NB4 (cell line): ENCODE data around the gene TPPP2.

Experiments
- DNase-seq: peaks from one replicate; pipeline ENCODE4 v3.0.0; 2010; ENCODE audit warnings: low read depth
- H3K4me3 ChIP-seq: one replicate; pipeline ENCODE4 v1.5.1; 2011; ENCODE audit warnings: mild to moderate bottlenecking, low read depth, low read length, moderate library complexity
- MYC ChIP-seq: IDR thresholded peaks from 2 replicates; pipeline ENCODE4 v1.6.1; 2011; ENCODE audit warnings: low read depth, low read length
- POLR2A ChIP-seq: IDR thresholded peaks from 2 replicates; pipeline ENCODE4 v1.6.1; 2011; ENCODE audit warnings: mild to moderate bottlenecking; ENCODE audit not compliant: insufficient read length; ENCODE audit errors: extremely low read depth
- TF ChIP-seq, protein P1 (sequence below): IDR thresholded peaks from one replicate; pipeline ENCODE4 v1.5.1; 2012; ENCODE audit warnings: low read depth, low read length
- TF ChIP-seq, protein P2 (sequence below): IDR thresholded peaks from 2 replicates; pipeline ENCODE4 v1.6.1; 2011; ENCODE audit warnings: low read depth, low read length

The TPPP2 gene

DNA sequence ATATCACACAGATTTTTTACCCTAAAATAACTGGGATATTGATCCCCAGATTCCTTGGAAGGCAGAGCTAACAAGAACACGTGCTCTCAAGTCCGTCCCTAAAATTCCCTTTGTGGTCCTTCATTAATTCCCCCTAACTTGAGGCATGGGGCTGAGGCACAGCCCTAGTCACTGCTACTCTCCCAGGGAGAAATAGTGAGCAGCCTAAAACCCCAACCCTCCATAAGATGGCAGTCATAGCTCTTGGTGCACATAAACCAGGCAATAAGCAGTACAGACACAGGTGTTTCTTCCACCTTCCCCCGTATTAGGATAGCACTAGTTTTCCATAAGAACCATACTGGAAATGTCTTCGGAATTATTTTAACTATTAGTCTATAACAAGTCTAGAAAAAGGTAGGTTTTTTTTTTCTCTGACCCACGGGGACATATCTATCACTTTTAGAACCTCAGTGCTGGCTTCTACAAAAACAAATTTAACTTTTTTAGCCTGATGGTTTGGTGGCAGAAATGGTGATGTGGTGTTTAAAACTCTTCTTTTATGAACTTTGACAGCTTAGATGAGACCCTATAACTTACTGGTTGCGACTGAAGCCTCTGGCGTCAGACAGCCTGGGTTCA is 37.0 kb downstream of the TPPP2 start:
- DNase-seq = peak; percentile 31
- H3K4me3 ChIP-seq = no peak overlapping the region
- TF ChIP-seq, protein P1, sequence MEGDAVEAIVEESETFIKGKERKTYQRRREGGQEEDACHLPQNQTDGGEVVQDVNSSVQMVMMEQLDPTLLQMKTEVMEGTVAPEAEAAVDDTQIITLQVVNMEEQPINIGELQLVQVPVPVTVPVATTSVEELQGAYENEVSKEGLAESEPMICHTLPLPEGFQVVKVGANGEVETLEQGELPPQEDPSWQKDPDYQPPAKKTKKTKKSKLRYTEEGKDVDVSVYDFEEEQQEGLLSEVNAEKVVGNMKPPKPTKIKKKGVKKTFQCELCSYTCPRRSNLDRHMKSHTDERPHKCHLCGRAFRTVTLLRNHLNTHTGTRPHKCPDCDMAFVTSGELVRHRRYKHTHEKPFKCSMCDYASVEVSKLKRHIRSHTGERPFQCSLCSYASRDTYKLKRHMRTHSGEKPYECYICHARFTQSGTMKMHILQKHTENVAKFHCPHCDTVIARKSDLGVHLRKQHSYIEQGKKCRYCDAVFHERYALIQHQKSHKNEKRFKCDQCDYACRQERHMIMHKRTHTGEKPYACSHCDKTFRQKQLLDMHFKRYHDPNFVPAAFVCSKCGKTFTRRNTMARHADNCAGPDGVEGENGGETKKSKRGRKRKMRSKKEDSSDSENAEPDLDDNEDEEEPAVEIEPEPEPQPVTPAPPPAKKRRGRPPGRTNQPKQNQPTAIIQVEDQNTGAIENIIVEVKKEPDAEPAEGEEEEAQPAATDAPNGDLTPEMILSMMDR = peak; percentile 31
- TF ChIP-seq, protein P2, sequence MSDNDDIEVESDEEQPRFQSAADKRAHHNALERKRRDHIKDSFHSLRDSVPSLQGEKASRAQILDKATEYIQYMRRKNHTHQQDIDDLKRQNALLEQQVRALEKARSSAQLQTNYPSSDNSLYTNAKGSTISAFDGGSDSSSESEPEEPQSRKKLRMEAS = no peak
- TF ChIP-seq MYC (no peak), POLR2A (no peak)

DNA sequence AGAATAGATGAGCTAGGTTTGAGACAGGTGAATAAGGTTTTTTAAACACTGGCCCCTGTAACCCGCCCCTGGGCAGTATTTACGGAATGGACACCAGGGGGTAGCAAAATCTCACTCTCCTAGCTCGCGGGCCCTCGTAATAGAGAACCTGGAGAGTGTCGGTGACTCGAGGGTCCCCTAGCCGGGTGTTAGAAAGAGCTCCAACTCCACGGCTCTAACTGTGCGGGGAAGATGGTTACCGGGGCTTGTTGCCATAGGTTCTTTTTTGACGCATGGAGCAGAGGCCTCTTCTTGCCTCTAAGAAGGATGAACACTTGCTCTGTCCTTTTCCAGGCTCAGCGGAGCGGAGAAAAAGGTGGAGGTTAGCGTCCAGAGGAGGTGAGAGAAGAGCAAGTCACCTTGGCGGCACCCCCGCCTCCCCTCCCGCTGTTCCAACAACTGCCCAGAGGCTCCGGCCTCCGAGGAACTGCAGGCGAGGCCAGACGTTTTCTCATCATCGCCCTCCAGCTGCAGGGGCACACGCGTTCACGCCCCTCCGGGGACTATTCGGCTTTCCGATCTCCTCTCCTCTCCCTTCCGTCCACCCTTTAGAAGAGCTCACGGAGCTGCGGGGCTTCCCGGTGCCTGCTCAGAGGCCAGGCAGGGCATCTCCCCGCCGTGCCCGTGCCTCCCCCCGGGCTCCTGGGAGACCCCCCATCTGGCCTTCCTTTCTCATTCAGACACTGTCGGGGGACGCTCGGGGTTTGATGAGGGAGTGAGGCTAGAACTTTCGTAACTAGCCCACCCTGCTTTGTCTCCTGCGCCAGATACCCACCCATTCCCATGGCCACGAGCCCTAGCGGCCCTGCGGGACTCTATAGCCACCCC is 38.7 kb downstream of the TPPP2 start:
- no peak for TF ChIP-seq POLR2A
- TF ChIP-seq, protein P1 = peak; percentile 60
- TF ChIP-seq, protein P2 = peak; percentile 21; the same call in 1 of the 2 replicates
- peak; percentile 85 for DNase-seq
- H3K4me3 ChIP-seq = no peak overlapping the region

GRCh38 chr14:21069388-21070082 is 39.5 kb downstream of the TPPP2 start:
- peak; percentile 12 for DNase-seq
- peak overlapping the region; percentile 56 for H3K4me3 ChIP-seq
- TF ChIP-seq, protein P2 = no peak
- TF ChIP-seq POLR2A (no peak), MYC (no peak)
- TF ChIP-seq, protein P1 = no peak

GRCh38 chr14:21070083-21070609 is 40.1 kb downstream of the TPPP2 start, which contains the start of gene ARHGEF40:
Gene ARHGEF40, plus strand, starts transcription at chr14:21070304. Its CDS starts 93 bp downstream, at chr14:21070397.
- DNase-seq = no peak
- peak within 1 kb of the TSS; percentile 70 for H3K4me3 ChIP-seq
- TF ChIP-seq, protein P1 = no peak
- TF ChIP-seq, protein P2 = no peak
- TF ChIP-seq POLR2A = no peak
- no peak for TF ChIP-seq MYC

DNA sequence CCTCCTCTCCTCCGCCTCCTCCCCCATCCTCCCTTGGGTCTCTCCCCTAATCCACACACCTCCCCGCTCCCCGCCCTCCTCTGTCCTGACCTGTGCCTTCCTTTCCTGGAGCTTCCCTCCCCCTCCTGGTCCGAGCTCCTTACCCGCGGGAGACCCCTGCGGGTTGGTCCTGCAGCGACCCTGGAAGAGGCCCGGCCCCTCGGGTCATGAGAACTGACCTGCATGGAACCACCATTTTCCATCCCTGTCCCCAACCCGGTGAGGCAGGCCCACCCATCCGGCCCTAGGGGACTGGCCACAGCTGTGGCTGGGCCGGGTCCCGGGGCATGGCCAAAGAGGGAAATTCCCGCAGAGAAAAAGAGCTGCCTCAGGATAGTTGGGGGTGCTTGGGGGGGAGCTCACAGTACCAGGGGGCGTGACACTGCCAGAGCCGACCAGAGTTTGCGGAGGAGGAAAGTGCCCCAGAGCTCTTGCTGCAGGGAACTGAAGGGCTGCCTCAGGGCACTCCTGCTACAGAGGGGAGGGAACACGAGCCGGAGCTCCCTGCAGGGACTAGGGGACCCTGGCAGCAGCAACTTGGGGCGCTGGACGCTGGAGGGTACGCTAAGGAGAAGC is 40.7 kb downstream of the TPPP2 start:
- H3K4me3 ChIP-seq = peak overlapping the region; percentile 70
- DNase-seq = peak; percentile 90
- TF ChIP-seq POLR2A (no peak), MYC (no peak)
- TF ChIP-seq, protein P1 = no peak
- TF ChIP-seq, protein P2 = peak; percentile 23; the same call in 1 of the 2 replicates
